ENCODE data around the gene SENP5. TPM values are rescaled to one million over a fixed set of nuclear protein-coding genes. Genes with fewer than 3 reads are reported as not detected.
"Not testable (repeated sequence)": the region's sequence is repeated elsewhere in the genome, so short reads cannot be mapped to it uniquely, and the experiment has no call there.

Gene SENP5
- total RNA-seq, 1 experiment from 2014 or later = 20.6 TPM

DNA sequence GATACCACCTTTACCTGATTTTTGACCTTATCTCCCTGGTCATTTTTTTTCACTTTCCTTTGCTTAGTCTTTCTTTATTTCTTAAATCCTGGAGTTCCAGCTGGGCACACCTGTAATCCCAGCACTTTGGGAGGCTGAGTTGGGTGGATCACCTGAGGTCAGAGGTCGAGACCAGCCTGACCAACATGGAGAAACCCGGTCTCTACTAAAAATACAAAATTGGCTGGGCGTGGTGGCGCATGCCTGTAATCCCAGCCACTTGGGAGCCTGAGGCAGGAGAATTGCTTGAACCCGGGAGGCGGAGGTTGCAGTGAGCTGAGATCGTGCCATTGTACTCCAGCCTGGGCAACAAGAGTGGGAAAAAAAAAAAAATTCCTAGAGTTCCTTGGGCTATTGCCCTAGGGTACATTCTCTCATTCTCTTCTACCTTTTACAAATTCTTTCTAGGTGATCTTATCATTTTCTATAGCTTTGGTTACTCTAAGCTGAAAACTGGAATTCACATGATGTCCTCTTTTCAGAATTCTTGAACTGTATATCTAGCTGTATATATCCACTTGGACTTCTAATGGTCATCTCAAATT, 6.9 kb downstream of the SENP5 start:
- DNase-seq (ENCODE audit: low read depth); in situ Hi-C loops (cut with HindIII; ENCODE audit: low pct_unique_long_range_greater_than_20kb, low sequenced_read_pairs): not testable (repeated sequence)

DNA sequence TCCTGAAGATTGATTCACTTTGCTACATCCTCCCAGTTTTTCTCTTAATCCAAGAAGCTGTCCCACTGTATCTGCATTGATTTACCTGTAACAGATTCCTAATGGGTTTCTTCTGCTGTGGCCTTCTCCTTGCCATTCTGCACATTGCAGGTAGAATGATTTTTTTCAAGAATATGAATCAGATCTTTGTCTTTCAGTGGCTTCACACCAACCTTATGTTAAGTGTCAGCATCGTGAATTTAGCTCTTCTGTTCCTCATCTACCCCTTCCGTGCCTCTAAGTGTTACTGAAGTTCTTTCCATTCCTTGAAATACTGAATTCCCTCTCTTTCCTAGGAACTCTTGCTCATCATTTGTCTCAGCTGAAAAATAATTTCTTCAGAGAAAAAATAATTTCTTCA, 7.5 kb downstream of the SENP5 start:
- no peak for DNase-seq (ENCODE audit: low read depth)
- in situ Hi-C loops (cut with HindIII; ENCODE audit: low pct_unique_long_range_greater_than_20kb, low sequenced_read_pairs) = no loop called here

DNA sequence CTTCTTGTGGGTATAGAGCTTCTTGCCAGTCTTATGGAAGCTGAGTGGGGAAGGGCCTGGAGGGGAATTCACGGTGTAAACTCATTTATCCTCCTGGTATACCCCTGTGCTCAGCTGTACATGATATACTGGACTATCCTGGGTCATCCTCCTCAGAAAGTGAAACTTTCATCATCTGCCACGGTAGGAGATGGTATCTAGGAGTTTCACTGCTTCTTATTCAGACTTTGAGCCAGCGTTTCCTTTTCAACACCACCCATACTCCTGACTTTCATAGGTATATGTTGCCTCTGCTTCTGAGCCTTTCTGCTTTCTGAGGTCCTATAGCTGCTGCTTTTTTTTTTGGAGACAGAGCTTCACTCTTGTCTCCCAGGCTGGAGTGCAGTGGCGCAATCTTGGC, 15.6 kb downstream of the SENP5 start:
- in situ Hi-C loops (cut with HindIII; ENCODE audit: low pct_unique_long_range_greater_than_20kb, low sequenced_read_pairs) = no loop called here
- DNase-seq (ENCODE audit: low read depth) = no peak

DNA sequence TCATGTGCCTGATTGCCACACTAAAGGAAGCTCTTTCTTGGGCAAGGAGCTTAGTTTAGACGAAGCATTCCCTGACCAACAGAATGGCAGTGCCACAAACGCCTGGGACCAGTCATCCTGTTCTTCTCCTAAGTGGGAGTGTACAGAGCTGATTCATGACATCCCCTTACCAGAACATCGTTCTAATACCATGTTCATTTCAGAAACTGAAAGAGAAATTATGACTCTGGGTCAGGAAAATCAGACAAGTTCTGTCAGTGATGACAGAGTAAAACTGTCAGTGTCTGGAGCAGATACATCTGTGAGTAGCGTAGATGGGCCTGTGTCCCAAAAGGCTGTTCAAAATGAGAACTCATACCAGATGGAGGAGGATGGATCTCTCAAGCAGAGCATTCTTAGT, 18.4 kb downstream of the SENP5 start:
- in situ Hi-C loops (cut with HindIII; ENCODE audit: low pct_unique_long_range_greater_than_20kb, low sequenced_read_pairs) = no loop called here
- no peak for DNase-seq (ENCODE audit: low read depth)

- no peak for DNase-seq (ENCODE audit: low read depth)
- in situ Hi-C loops (cut with HindIII; ENCODE audit: low pct_unique_long_range_greater_than_20kb, low sequenced_read_pairs) = no loop called here
Observed at GRCh38 chr3:196889844-196890708, 22.4 kb downstream of the SENP5 start.

- DNase-seq (ENCODE audit: low read depth) = no peak
- in situ Hi-C loops (cut with HindIII; ENCODE audit: low pct_unique_long_range_greater_than_20kb, low sequenced_read_pairs) = no loop called here
Observed at GRCh38 chr3:196894557-196895295, 27.0 kb downstream of the SENP5 start.

DNA sequence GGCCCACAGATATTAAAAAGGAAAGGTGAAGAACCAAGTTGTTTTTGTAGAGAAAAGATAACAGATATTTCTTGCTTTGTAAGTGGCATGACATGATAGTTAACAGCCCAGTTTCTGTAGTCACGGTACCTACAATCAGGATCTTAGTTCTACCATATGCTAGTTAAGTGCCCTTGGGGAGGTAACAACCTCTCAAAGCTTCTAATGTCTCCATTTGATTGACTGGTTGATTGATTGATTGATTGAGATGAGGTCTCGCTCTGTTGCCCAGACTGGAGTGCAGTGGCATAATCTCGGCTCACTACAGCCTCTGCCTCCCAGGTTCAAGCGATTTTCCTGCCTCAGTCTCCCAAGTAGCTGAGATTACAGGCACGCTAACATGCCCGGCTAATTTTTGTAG, 28.5 kb downstream of the SENP5 start:
- no peak for DNase-seq (ENCODE audit: low read depth)
- in situ Hi-C loops (cut with HindIII; ENCODE audit: low pct_unique_long_range_greater_than_20kb, low sequenced_read_pairs) = no loop called here

- no peak for DNase-seq (ENCODE audit: low read depth)
- in situ Hi-C loops (cut with HindIII; ENCODE audit: low pct_unique_long_range_greater_than_20kb, low sequenced_read_pairs) = no loop called here
Observed at GRCh38 chr3:196901768-196902167, 34.0 kb downstream of the SENP5 start.

DNA sequence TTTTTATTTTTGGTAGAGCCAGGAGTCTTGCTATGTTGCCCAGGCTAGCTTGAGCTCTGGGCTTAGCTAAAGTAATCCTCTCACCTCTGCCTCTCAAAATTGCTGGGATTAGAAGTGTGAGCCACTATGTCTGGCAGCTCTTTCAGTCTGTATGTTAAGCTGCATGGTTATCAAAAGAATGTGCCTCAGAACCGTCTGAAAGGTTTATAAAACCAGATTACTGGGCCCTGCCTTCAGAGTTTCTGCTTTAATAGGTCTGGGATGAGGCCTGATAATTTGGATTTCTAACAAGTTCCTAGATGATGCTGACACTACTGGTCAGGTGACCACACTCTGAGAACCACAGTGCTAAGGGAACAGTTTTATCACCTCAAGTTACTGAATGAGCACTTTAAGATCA, 34.6 kb downstream of the SENP5 start:
- DNase-seq (ENCODE audit: low read depth) = no peak
- in situ Hi-C loops (cut with HindIII; ENCODE audit: low pct_unique_long_range_greater_than_20kb, low sequenced_read_pairs) = no loop called here

GRCh38 chr3:196903740-196904139, 36.0 kb downstream of the SENP5 start:
- DNase-seq (ENCODE audit: low read depth) = no peak
- in situ Hi-C loops (cut with HindIII; ENCODE audit: low pct_unique_long_range_greater_than_20kb, low sequenced_read_pairs) = no loop called here

- no peak for DNase-seq (ENCODE audit: low read depth)
- in situ Hi-C loops (cut with HindIII; ENCODE audit: low pct_unique_long_range_greater_than_20kb, low sequenced_read_pairs) = no loop called here
Observed at GRCh38 chr3:196914866-196915265, 47.1 kb downstream of the SENP5 start.

GRCh38 chr3:196915375-196915774, 47.7 kb downstream of the SENP5 start:
- DNase-seq (ENCODE audit: low read depth) = no peak
- in situ Hi-C loops (cut with HindIII; ENCODE audit: low pct_unique_long_range_greater_than_20kb, low sequenced_read_pairs) = no loop called here

GRCh38 chr3:196916221-196916620, 48.5 kb downstream of the SENP5 start:
- in situ Hi-C loops (cut with HindIII; ENCODE audit: low pct_unique_long_range_greater_than_20kb, low sequenced_read_pairs) = no loop called here

GRCh38 chr3:196916995-196917394, 49.3 kb downstream of the SENP5 start:
- in situ Hi-C loops (cut with HindIII; ENCODE audit: low pct_unique_long_range_greater_than_20kb, low sequenced_read_pairs) = no loop called here
- no peak for DNase-seq (ENCODE audit: low read depth)

More at GRCh38 chr3:196916221-196916620, 48.5 kb downstream of the SENP5 start:
- no peak for DNase-seq (ENCODE audit: low read depth)

- no peak for DNase-seq (ENCODE audit: low read depth)
- in situ Hi-C loops (cut with HindIII; ENCODE audit: low pct_unique_long_range_greater_than_20kb, low sequenced_read_pairs) = no loop called here
Observed at GRCh38 chr3:196918968-196919367, 51.2 kb downstream of the SENP5 start.

GRCh38 chr3:196920733-196921132, 53.0 kb downstream of the SENP5 start:
- no peak for DNase-seq (ENCODE audit: low read depth)
- in situ Hi-C loops (cut with HindIII; ENCODE audit: low pct_unique_long_range_greater_than_20kb, low sequenced_read_pairs) = no loop called here

GRCh38 chr3:196927571-196928453, 60.1 kb downstream of the SENP5 start:
- no peak for DNase-seq (ENCODE audit: low read depth)
- in situ Hi-C loops (cut with HindIII; ENCODE audit: low pct_unique_long_range_greater_than_20kb, low sequenced_read_pairs) = no loop called here

DNA sequence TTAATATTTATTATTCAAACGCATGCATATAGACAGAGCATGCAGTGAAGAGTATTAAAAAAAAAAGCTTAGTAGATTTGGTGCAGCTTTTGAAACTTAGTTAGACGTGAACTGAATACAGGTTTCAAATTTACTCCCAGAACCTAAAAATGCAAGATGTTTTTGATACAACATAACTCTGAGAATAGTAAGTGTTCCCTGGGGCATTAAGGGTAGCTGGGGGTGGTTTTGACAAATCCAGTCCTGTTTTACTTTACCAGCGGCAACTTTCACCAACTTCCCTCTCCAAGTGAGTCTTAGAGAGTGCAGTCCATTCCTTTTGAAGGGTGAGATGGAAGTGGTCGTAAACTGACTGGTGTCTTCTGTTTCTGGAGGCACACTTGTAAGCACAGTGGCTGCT, 63.4 kb downstream of the SENP5 start:
- in situ Hi-C loops (cut with HindIII; ENCODE audit: low pct_unique_long_range_greater_than_20kb, low sequenced_read_pairs) = no loop called here
- DNase-seq (ENCODE audit: low read depth) = no peak

Measured in Caki2 (cell line).